Lung (tissue), 12 donors: Measurements from ENCODE around the gene JMJD7. TPM values are rescaled to one million over a fixed set of nuclear protein-coding genes. Genes with fewer than 3 reads are reported as not detected.
"Not testable (repeated sequence)": the region's sequence is repeated elsewhere in the genome, so short reads cannot be mapped to it uniquely, and the experiment has no call there.

ENCODE experiments used
- ATAC-seq: fragments of 200-7000 bp; cut with Tn5 transposase; one replicate; pipeline ENCODE4 v1.9.1; 2020; ENCODE audit warnings: moderate number of reproducible peaks; ENCODE audit not compliant: insufficient read depth, low FRiP score
- DNase-seq, 3 donors: peaks; one replicate each; pipeline ENCODE4 v3.0.0-alpha.2; 2013 to 2017
- H3K27ac ChIP-seq, 2 donors: one replicate each; pipeline ENCODE4 v1.5.1; 2013; ENCODE audit warnings: mild to moderate bottlenecking in 2 of 2, moderate library complexity in 2 of 2, control low read depth in 1 of 2, inconsistent platforms in 1 of 2, low read depth in 1 of 2, low read length in 1 of 2
- H3K27me3 ChIP-seq, 3 donors: one replicate each; pipeline ENCODE4 v1.5.1; 2013; ENCODE audit warnings: low read length in 2 of 3; ENCODE audit not compliant: control insufficient read depth in 3 of 3, insufficient read depth in 3 of 3
- H3K36me3 ChIP-seq, 4 donors: one replicate each; pipeline ENCODE4 v1.5.1; 2013; ENCODE audit warnings: low read length in 4 of 4, mild to moderate bottlenecking in 1 of 4, moderate library complexity in 1 of 4; ENCODE audit not compliant: control insufficient read depth in 4 of 4, insufficient read depth in 4 of 4
- H3K4me1 ChIP-seq, 5 donors: one replicate each; pipeline ENCODE4 v1.5.1; 2013; ENCODE audit warnings: low read length in 5 of 5, mild to moderate bottlenecking in 2 of 5, moderate library complexity in 1 of 5; ENCODE audit not compliant: control insufficient read depth in 5 of 5, insufficient read depth in 5 of 5
- H3K4me3 ChIP-seq: one replicate; pipeline ENCODE4 v1.5.1; 2013; ENCODE audit warnings: mild to moderate bottlenecking, control low read depth, moderate library complexity
- H3K9ac ChIP-seq, 2 donors: one replicate each; pipeline ENCODE4 v1.5.1; 2013; ENCODE audit warnings: low read length in 2 of 2, control low read depth in 1 of 2; ENCODE audit not compliant: insufficient read depth in 1 of 2
- H3K9me3 ChIP-seq, 4 donors: one replicate each; pipeline ENCODE4 v1.5.1; 2013; ENCODE audit warnings: low read length in 3 of 4, mild to moderate bottlenecking in 1 of 4, moderate library complexity in 1 of 4; ENCODE audit not compliant: control insufficient read depth in 4 of 4, insufficient read depth in 3 of 4
- WGBS, 2 donors: extraction: QIAGEN DNeasy Blood & Tissue Kit; methylation state at CpG; one replicate each; pipeline ENCODE4 v1.1.7; 2013; 5-methylcytosine and 5-hydroxymethylcytosine counted together
- polyA plus RNA-seq, 2 donors: library from polyadenylated mRNA; stranded (reverse); fragments of 200-250 nt; gene quantifications; one replicate each; pipeline ENCODE4 v1.2.1, GENCODE V29; 2013
- total RNA-seq, 2 donors: library from RNA; depleted of rRNA in 1 of 2; stranded (reverse); fragments of >200 nt in 1 of 2; gene quantifications; one replicate each; pipeline ENCODE4 v1.2.1, GENCODE V29; 2014 to 2021
- TF ChIP-seq, protein P1 (sequence below): IDR thresholded peaks from 2 replicates; pipeline ENCODE4 v1.5.1; 2012; ENCODE audit warnings: mild to moderate bottlenecking; ENCODE audit errors: control extremely low read depth, extremely low read depth
- donor health status: control.
- donor health status: control.
- donor health status: Bipolar disorder and iron deficiency.
- donor health status: healthy.
- donor health status: DM: yes; HTN: yes; CAD: no.

Gene JMJD7
- total and polyA plus RNA-seq, 4 donors, result 13.2 to 28.1 (median 21.3) TPM

DNA sequence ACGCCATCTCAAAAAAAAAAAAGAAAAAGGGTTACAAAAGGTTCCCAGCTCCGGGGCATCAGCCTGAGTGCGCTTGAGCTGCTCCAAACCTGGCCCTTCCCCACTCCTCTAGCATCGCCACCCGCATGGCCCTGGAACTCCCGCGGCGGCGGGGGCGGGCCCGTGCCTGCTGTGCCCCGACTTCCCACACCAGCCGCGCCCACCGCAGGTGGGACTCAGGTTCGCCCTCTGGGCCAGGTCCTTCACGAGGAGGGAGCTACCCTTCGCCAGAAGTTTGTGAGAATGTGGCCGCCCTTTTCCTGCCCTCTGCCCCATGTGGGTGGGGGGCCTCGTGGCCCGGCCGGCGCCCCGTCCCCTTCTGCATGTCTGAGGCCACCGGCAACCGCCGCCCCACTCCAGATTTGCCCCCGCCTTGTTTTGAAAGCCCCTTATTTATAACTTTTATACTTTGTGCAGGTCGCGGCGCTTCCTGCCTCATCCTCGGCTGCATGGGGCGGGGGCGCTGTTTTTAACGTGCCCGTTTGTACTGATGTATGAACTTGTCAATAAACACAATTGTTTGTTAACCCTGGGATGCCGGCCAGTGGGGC is 507 bp upstream of the JMJD7 start:
- no peak overlapping the region for H3K27ac ChIP-seq
- H3K27me3 ChIP-seq, result no peaks in the 10 kb centered on the region
- H3K36me3 ChIP-seq, result peaks cover 0 to 36% (median 13%) of the 10 kb centered on the region in 4 donors
- WGBS, 2 donors, result 3 to 5% methylated on average over 36 to 37 of the region's 37 CpGs
- peaks cover 0 to 14% (median 0%) of the 10 kb centered on the region in 5 donors for H3K4me1 ChIP-seq
- ATAC-seq (no peak), DNase-seq (peak in 1 of 3 donors; percentile 31)
- H3K9ac ChIP-seq, result no peak overlapping the region
- TF ChIP-seq, protein P1, sequence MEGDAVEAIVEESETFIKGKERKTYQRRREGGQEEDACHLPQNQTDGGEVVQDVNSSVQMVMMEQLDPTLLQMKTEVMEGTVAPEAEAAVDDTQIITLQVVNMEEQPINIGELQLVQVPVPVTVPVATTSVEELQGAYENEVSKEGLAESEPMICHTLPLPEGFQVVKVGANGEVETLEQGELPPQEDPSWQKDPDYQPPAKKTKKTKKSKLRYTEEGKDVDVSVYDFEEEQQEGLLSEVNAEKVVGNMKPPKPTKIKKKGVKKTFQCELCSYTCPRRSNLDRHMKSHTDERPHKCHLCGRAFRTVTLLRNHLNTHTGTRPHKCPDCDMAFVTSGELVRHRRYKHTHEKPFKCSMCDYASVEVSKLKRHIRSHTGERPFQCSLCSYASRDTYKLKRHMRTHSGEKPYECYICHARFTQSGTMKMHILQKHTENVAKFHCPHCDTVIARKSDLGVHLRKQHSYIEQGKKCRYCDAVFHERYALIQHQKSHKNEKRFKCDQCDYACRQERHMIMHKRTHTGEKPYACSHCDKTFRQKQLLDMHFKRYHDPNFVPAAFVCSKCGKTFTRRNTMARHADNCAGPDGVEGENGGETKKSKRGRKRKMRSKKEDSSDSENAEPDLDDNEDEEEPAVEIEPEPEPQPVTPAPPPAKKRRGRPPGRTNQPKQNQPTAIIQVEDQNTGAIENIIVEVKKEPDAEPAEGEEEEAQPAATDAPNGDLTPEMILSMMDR, result no peak
- H3K4me3 ChIP-seq, result no peak overlapping the region
- no peaks in the 10 kb centered on the region for H3K9me3 ChIP-seq

DNA sequence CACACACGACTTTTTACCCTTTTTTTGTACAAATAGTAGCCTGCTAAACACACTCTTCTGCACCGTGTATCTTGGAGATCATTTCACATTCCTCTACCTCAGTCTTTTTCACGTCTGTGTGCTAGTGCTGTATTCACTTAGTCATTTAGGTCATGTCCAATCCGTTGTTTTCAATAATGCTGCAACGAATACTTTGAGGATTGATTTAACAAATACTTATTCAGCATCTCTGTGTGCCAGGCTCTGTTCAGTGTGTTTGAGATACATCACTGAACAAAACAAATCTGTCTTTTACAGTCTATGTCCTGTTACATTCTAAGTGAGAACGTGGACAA is 882 bp downstream of the JMJD7 start:
- no peak overlapping the region for H3K4me3 ChIP-seq
- TF ChIP-seq, protein P1, result no peak
- peak overlapping the region in 1 of 2 donors; percentile 92 for H3K9ac ChIP-seq
- ATAC-seq, result no peak
- H3K27me3 ChIP-seq, result no peaks in the 10 kb centered on the region
- H3K4me1 ChIP-seq, result peaks cover 0 to 14% (median 0%) of the 10 kb centered on the region in 5 donors
- H3K27ac ChIP-seq, result no peak overlapping the region
- no peak for DNase-seq
- H3K9me3 ChIP-seq, result no peaks in the 10 kb centered on the region
- H3K36me3 ChIP-seq, result peaks cover 0 to 22% (median 7%) of the 10 kb centered on the region in 4 donors
- 15 to 31% methylated on average over 6 of the region's 6 CpGs for WGBS, 2 donors

DNA sequence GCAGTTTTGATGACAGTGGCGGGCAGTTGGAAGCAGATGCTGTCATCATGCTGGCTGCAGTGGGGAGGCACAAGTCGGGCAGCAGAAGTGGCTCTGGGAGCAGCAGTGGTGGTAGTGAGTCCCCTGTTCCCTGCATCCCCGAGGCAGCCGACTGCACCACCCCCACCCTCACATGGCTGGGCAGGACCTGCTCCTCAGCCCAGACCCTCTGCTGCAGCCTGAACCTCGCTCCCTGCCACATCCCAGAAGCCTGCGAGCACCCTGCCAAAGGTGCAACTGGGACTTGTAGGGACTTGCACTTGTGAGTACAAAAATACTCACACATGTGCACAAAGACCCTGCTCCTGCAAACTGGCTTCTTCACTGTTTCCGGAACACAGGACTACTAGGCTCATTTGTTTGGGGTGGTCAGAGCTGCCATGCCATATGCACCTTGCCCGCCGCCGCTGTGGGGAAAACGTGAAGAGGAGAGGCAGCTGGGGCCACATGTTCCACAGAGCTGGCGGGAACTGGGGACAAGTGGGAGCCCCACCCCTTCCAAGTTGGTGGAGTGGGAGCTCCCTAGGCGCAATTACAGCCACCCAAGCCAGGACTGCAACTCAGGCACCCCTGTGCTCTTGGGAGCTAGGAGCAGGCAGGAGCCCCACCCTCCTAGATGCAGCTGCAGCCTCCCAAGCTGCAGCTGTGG is 2.2 kb downstream of the JMJD7 start:
- H3K4me3 ChIP-seq, result no peak overlapping the region
- H3K9ac ChIP-seq, result no peak overlapping the region
- ATAC-seq (no peak), DNase-seq (no peak)
- H3K4me1 ChIP-seq, result peaks cover 0 to 14% (median 0%) of the 10 kb centered on the region in 5 donors
- TF ChIP-seq, protein P1, result no peak
- no peaks in the 10 kb centered on the region for H3K27me3 ChIP-seq
- H3K27ac ChIP-seq, result no peak overlapping the region
- peaks cover 0 to 18% (median 4%) of the 10 kb centered on the region in 4 donors for H3K36me3 ChIP-seq
- 95% methylated on average over 13 of the region's 13 CpGs for WGBS, 2 donors
- H3K9me3 ChIP-seq, result no peaks in the 10 kb centered on the region

DNA sequence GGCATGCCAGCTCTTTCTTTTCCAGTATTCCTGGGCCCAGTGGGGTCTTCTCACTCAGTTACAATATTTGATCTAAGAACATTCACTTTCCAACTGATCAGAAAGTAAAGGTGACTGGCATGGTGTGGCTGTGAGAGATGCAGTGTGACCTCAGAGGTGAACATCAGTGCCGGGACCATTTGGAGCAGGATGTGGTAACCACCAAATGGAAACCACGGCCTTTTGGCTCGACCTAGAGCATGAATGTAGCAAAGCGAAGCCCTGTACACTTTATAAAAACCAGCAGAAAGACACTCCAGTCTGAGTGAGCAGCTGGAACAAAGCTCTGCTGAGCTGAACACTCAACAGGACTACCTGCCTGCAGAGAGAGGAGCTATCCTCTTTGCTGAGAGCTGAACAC is 3.4 kb downstream of the JMJD7 start:
- not testable (repeated sequence) for ATAC-seq, H3K9ac ChIP-seq, H3K27me3 ChIP-seq, H3K4me3 ChIP-seq, H3K9me3 ChIP-seq, H3K27ac ChIP-seq, DNase-seq
- 53 to 69% methylated on average over 4 of the region's 4 CpGs for WGBS, 2 donors
- peaks cover 0 to 13% (median 5%) of the 10 kb centered on the region in 4 donors for H3K36me3 ChIP-seq
- H3K4me1 ChIP-seq, result peaks cover 0 to 17% (median 0%) of the 10 kb centered on the region in 5 donors
